SK-N-SH treated with all-trans-retinoic acid at 6 μM for 48 hours (cell line): ENCODE data around the gene RPS6KA1.

Source experiments
- ATAC-seq: fragments of 200-7000 bp; cut with Tn5 transposase; 3 replicates; pipeline ENCODE4 v1.9.1; 2020; ENCODE audit warnings: mild to moderate bottlenecking, moderate library complexity
- ARNTL ChIP-seq: fragments of 450-650 bp; formaldehyde crosslinking; IDR thresholded peaks from 2 replicates; pipeline ENCODE4 v1.5.0; 2020; ENCODE audit warnings: low read depth, mild to moderate bottlenecking, moderate library complexity, borderline replicate concordance
- BACH2 ChIP-seq: fragments of 250-450 bp; sonication (Bioruptor Pico); IDR thresholded peaks from 2 replicates; pipeline ENCODE4 v1.9.0; 2021; ENCODE audit warnings: mild to moderate bottlenecking, borderline replicate concordance
- CSDC2 ChIP-seq: fragments of 250-450 bp; sonication (Bioruptor Pico); IDR thresholded peaks from 2 replicates; pipeline ENCODE4 v1.5.0; 2020; ENCODE audit warnings: mild to moderate bottlenecking, moderate library complexity
- CSRNP3 ChIP-seq: fragments of 250-450 bp; sonication (Bioruptor Pico); IDR thresholded peaks from 2 replicates; pipeline ENCODE4 v1.5.1; 2021; ENCODE audit warnings: mild to moderate bottlenecking, moderate library complexity
- GLIS3 ChIP-seq: fragments of 250-450 bp; sonication (Bioruptor Pico); IDR thresholded peaks from 2 replicates; pipeline ENCODE4 v1.5.0; 2020; ENCODE audit warnings: mild to moderate bottlenecking, moderate library complexity
- ISL1 ChIP-seq: fragments of 250-450 bp; sonication (Bioruptor Pico); IDR thresholded peaks from 2 replicates; pipeline ENCODE4 v2.1.2; 2022; ENCODE audit warnings: mild to moderate bottlenecking, moderate library complexity
- OSR1 ChIP-seq: fragments of 250-450 bp; sonication (Bioruptor Pico); IDR thresholded peaks from 2 replicates; pipeline ENCODE4 v1.8.0; 2022; ENCODE audit warnings: moderate library complexity, mild to moderate bottlenecking, inconsistent platforms
- PATZ1 ChIP-seq: fragments of 250-450 bp; sonication (Bioruptor Pico); IDR thresholded peaks from 2 replicates; pipeline ENCODE4 v1.8.0; 2020; ENCODE audit warnings: mild to moderate bottlenecking, moderate library complexity, borderline replicate concordance
- PPARA ChIP-seq: fragments of 250-450 bp; sonication (Bioruptor Pico); IDR thresholded peaks from 2 replicates; pipeline ENCODE4 v1.5.0; 2020; ENCODE audit warnings: mild to moderate bottlenecking, borderline replicate concordance
- RARB ChIP-seq: fragments of 250-450 bp; sonication (Bioruptor Pico); IDR thresholded peaks from 2 replicates; pipeline ENCODE4 v1.8.0; 2021; ENCODE audit warnings: mild to moderate bottlenecking, moderate library complexity
- SNAI2 ChIP-seq: fragments of 250-450 bp; sonication (Bioruptor Pico); IDR thresholded peaks from 2 replicates; pipeline ENCODE4 v1.5.0; 2020; ENCODE audit warnings: mild to moderate bottlenecking, moderate library complexity
- TCF4 ChIP-seq: fragments of 250-450 bp; sonication (Bioruptor Pico); IDR thresholded peaks from 2 replicates; pipeline ENCODE4 v1.8.0; 2021; ENCODE audit warnings: mild to moderate bottlenecking, moderate library complexity, borderline replicate concordance
- TOX ChIP-seq: fragments of 250-450 bp; sonication (Bioruptor Pico); IDR thresholded peaks from 2 replicates; pipeline ENCODE4 v1.8.0; 2021; ENCODE audit warnings: mild to moderate bottlenecking, moderate library complexity, borderline replicate concordance
- TSHZ2 ChIP-seq: fragments of 250-450 bp; sonication (Bioruptor Pico); IDR thresholded peaks from 2 replicates; pipeline ENCODE4 v1.5.0; 2020; ENCODE audit warnings: mild to moderate bottlenecking, moderate library complexity
- ZC3H10 ChIP-seq: fragments of 250-450 bp; sonication (Bioruptor Pico); IDR thresholded peaks from 2 replicates; pipeline ENCODE4 v1.5.1; 2021; ENCODE audit warnings: mild to moderate bottlenecking, moderate library complexity
- ZFP3 ChIP-seq: fragments of 250-450 bp; sonication (Bioruptor Pico); IDR thresholded peaks from 2 replicates; pipeline ENCODE4 v1.5.0; 2020; ENCODE audit warnings: mild to moderate bottlenecking, moderate library complexity
- ZFP30 ChIP-seq: fragments of 450-650 bp; formaldehyde crosslinking; IDR thresholded peaks from 2 replicates; pipeline ENCODE4 v1.5.0; 2022; ENCODE audit warnings: mild to moderate bottlenecking, moderate library complexity
- ZNF565 ChIP-seq: fragments of 450-650 bp; formaldehyde crosslinking; conservative IDR thresholded peaks from 2 replicates; pipeline ENCODE4 v1.5.0; 2020; ENCODE audit warnings: low read depth, mild to moderate bottlenecking, moderate library complexity
- ZNF70 ChIP-seq: fragments of 450-650 bp; formaldehyde crosslinking; IDR thresholded peaks from 2 replicates; pipeline ENCODE4 v1.5.0; 2020; ENCODE audit warnings: mild to moderate bottlenecking, moderate library complexity
- TF ChIP-seq, protein P1 (sequence below): fragments of 250-450 bp; sonication (Bioruptor Pico); IDR thresholded peaks from 2 replicates; pipeline ENCODE4 v1.8.0; 2021; ENCODE audit warnings: low read depth, mild to moderate bottlenecking, moderate library complexity, borderline replicate concordance

The RPS6KA1 gene

DNA sequence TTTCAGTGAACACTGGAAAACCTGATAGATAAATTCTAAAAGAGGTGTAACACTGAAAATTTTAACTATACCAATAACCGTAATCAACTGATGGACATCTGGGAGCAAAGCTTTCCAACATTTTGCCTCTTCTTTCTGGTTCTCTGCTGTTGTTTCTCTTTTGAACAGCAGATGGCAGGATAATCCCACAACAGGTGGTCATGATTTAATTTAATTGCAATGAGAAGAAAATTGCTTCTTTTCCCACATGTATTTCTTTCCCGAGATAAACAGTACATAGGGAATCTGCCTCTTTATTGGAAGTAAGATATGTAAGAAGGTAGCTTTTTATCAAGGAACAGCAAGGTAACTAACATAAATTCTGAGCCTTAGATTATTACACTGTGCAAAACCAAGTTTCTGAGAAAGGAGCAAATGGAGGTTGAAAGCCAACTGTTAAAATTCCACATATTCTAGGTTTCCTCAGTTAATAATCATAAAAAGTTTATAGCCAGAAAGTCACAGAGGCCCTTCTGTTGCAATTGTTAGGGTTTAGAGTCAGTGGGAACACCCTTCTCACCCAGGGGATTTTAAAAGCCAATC is 72.9 kb downstream of the RPS6KA1 start:
- ATAC-seq = peak; percentile 45; the same call in 2 of the 3 replicates
- TF ChIP-seq PATZ1 (CRISPR knock-in tag) (no peak), ZFP30 (CRISPR knock-in tag) (no peak), CSRNP3 (CRISPR knock-in tag) (no peak), TSHZ2 (no peak), ZNF70 (CRISPR knock-in tag) (no peak), TCF4 (CRISPR knock-in tag) (no peak), ISL1 (no peak), ARNTL (CRISPR knock-in tag) (no peak), SNAI2 (CRISPR knock-in tag) (no peak), PPARA (CRISPR knock-in tag) (no peak), ZFP3 (CRISPR knock-in tag) (no peak), ZNF565 (CRISPR knock-in tag) (no peak), OSR1 (CRISPR knock-in tag) (no peak), RARB (CRISPR knock-in tag) (no peak), CSDC2 (CRISPR knock-in tag) (no peak), GLIS3 (CRISPR knock-in tag) (no peak)
- TF ChIP-seq, protein P1, sequence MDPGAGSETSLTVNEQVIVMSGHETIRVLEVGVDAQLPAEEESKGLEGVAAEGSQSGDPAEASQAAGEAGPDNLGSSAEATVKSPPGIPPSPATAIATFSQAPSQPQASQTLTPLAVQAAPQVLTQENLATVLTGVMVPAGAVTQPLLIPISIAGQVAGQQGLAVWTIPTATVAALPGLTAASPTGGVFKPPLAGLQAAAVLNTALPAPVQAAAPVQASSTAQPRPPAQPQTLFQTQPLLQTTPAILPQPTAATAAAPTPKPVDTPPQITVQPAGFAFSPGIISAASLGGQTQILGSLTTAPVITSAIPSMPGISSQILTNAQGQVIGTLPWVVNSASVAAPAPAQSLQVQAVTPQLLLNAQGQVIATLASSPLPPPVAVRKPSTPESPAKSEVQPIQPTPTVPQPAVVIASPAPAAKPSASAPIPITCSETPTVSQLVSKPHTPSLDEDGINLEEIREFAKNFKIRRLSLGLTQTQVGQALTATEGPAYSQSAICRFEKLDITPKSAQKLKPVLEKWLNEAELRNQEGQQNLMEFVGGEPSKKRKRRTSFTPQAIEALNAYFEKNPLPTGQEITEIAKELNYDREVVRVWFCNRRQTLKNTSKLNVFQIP (CRISPR knock-in tag) = no peak

DNA sequence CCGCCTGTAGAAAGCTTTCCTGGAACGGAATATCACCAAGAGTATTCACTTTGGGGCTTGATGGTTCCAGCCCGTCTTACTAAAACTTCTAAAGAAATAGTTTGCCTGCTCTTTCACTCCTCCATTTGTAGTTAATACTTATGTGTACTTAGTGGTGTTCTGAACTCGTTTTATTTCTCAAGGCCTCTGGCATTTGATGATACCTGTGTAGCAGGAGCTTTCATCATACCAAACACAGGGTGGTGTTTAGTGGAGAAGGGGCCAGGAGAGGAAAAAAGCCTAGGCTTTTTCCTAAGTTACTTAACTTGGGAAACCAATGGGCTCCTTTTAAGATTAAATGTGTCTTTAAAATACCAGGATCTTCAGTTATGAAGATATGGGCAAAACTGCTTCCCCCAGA is 74.3 kb downstream of the RPS6KA1 start:
- ATAC-seq = no peak
- no peak for TF ChIP-seq ARNTL (CRISPR knock-in tag)
- no peak for TF ChIP-seq TOX (CRISPR knock-in tag)
- TF ChIP-seq GLIS3 (CRISPR knock-in tag) = no peak
- TF ChIP-seq CSDC2 (CRISPR knock-in tag) = no peak
- TF ChIP-seq ZNF565 (CRISPR knock-in tag) = no peak
- TF ChIP-seq ZC3H10 = no peak
- no peak for TF ChIP-seq SNAI2 (CRISPR knock-in tag)
- no peak for TF ChIP-seq ISL1
- no peak for TF ChIP-seq RARB (CRISPR knock-in tag)
- TF ChIP-seq PATZ1 (CRISPR knock-in tag) = no peak
- TF ChIP-seq BACH2 (CRISPR knock-in tag) = no peak
- TF ChIP-seq ZFP30 (CRISPR knock-in tag) = no peak
- no peak for TF ChIP-seq CSRNP3 (CRISPR knock-in tag)
- no peak for TF ChIP-seq PPARA (CRISPR knock-in tag)
- TF ChIP-seq, all 23 proteins: peak for 0
